ENCODE measurements around the gene MYRFL. TPM values are rescaled to one million over a fixed set of nuclear protein-coding genes. Genes with fewer than 3 reads are reported as not detected.

MYRFL gene
- total and polyA plus RNA-seq, 5 donors, result 0.05 to 0.36 (median 0.20) TPM; not detected in 2

- H3K27ac ChIP-seq (ENCODE audit: low read length), result no peak overlapping the region
- H3K27me3 ChIP-seq (ENCODE audit: control insufficient read depth, insufficient read depth), result no peaks in the 10 kb centered on the region
- DNase-seq (no peak), ATAC-seq (no peak)
- no peak overlapping the region for H3K4me3 ChIP-seq (ENCODE audit: low read length)
- H3K4me1 ChIP-seq (ENCODE audit: control insufficient read depth, insufficient read depth, low read length), result peaks cover 4% of the 10 kb centered on the region
- no peaks in the 10 kb centered on the region for H3K9me3 ChIP-seq (ENCODE audit: control insufficient read depth, low read length)
- 46% methylated on average over 2 of the region's 2 CpGs for WGBS
- intact Hi-C loops (cut with DNase I), result no loop called here
These were observed 107.1 kb downstream of the MYRFL start for GRCh38 chr12:69932154-69932553.

GRCh38 chr12:69932676-69933552, 107.9 kb downstream of the MYRFL start:
- Histone ChIP-seq H3K9me3 (ENCODE audit: control insufficient read depth, low read length) (no peaks in the 10 kb centered on the region), H3K27me3 (ENCODE audit: control insufficient read depth, insufficient read depth) (no peaks in the 10 kb centered on the region), H3K4me1 (ENCODE audit: control insufficient read depth, insufficient read depth, low read length) (peaks cover 4% of the 10 kb centered on the region), H3K27ac (ENCODE audit: low read length) (no peak overlapping the region), H3K4me3 (ENCODE audit: low read length) (no peak overlapping the region)
- no peak for DNase-seq
- WGBS, result 74% methylated on average over 6 of the region's 6 CpGs
- intact Hi-C loops (cut with DNase I), result no loop called here
- no peak for ATAC-seq

GRCh38 chr12:69934011-69934410, 109.0 kb downstream of the MYRFL start:
- Histone ChIP-seq H3K4me1 (ENCODE audit: control insufficient read depth, insufficient read depth, low read length) (peaks cover 4% of the 10 kb centered on the region), H3K27ac (ENCODE audit: low read length) (no peak overlapping the region), H3K27me3 (ENCODE audit: control insufficient read depth, insufficient read depth) (no peaks in the 10 kb centered on the region), H3K4me3 (ENCODE audit: low read length) (no peak overlapping the region), H3K9me3 (ENCODE audit: control insufficient read depth, low read length) (no peaks in the 10 kb centered on the region)
- no peak for ATAC-seq
- 96% methylated on average over 4 of the region's 4 CpGs for WGBS
- intact Hi-C loops (cut with DNase I), result no loop called here
- DNase-seq, result no peak

GRCh38 chr12:69935651-69936100, 110.6 kb downstream of the MYRFL start:
- no peak overlapping the region for H3K4me3 ChIP-seq (ENCODE audit: low read length)
- intact Hi-C loops (cut with DNase I), result no loop called here
- H3K27ac ChIP-seq (ENCODE audit: low read length), result no peak overlapping the region
- DNase-seq (no peak), ATAC-seq (no peak)
- no peaks in the 10 kb centered on the region for H3K9me3 ChIP-seq (ENCODE audit: control insufficient read depth, low read length)
- H3K27me3 ChIP-seq (ENCODE audit: control insufficient read depth, insufficient read depth), result no peaks in the 10 kb centered on the region
- WGBS, result 52% methylated on average over 5 of the region's 5 CpGs
- peaks cover 4% of the 10 kb centered on the region for H3K4me1 ChIP-seq (ENCODE audit: control insufficient read depth, insufficient read depth, low read length)

GRCh38 chr12:69936214-69936731, 111.2 kb downstream of the MYRFL start:
- H3K27me3 ChIP-seq (ENCODE audit: control insufficient read depth, insufficient read depth), result no peaks in the 10 kb centered on the region
- DNase-seq (no peak), ATAC-seq (no peak)
- intact Hi-C loops (cut with DNase I), result no loop called here
- no peak overlapping the region for H3K27ac ChIP-seq (ENCODE audit: low read length)
- peaks cover 4% of the 10 kb centered on the region for H3K4me1 ChIP-seq (ENCODE audit: control insufficient read depth, insufficient read depth, low read length)
- no peaks in the 10 kb centered on the region for H3K9me3 ChIP-seq (ENCODE audit: control insufficient read depth, low read length)
- WGBS, result 74% methylated on average over 5 of the region's 5 CpGs
- H3K4me3 ChIP-seq (ENCODE audit: low read length), result no peak overlapping the region

- DNase-seq (no peak), ATAC-seq (no peak)
- 44% methylated on average over 2 of the region's 2 CpGs for WGBS
- no peak overlapping the region for H3K4me3 ChIP-seq (ENCODE audit: low read length)
- H3K4me1 ChIP-seq (ENCODE audit: control insufficient read depth, insufficient read depth, low read length), result peaks cover 4% of the 10 kb centered on the region
- intact Hi-C loops (cut with DNase I), result no loop called here
- H3K27me3 ChIP-seq (ENCODE audit: control insufficient read depth, insufficient read depth), result no peaks in the 10 kb centered on the region
- H3K9me3 ChIP-seq (ENCODE audit: control insufficient read depth, low read length), result no peaks in the 10 kb centered on the region
- H3K27ac ChIP-seq (ENCODE audit: low read length), result no peak overlapping the region
These were observed 111.7 kb downstream of the MYRFL start for GRCh38 chr12:69936766-69937165.

- no peak for ATAC-seq
These were observed 122.1 kb downstream of the MYRFL start for GRCh38 chr12:69947123-69947522.

GRCh38 chr12:69947897-69948296, 122.9 kb downstream of the MYRFL start:
- intact Hi-C loops (cut with DNase I), result no loop called here
- H3K4me1 ChIP-seq (ENCODE audit: control insufficient read depth, insufficient read depth, low read length), result no peaks in the 10 kb centered on the region
- 77% methylated on average over 1 of the region's 1 CpG for WGBS
- no peak overlapping the region for H3K27ac ChIP-seq (ENCODE audit: low read length)
- no peaks in the 10 kb centered on the region for H3K27me3 ChIP-seq (ENCODE audit: control insufficient read depth, insufficient read depth)
- DNase-seq (no peak), ATAC-seq (no peak)
- peaks cover 2% of the 10 kb centered on the region for H3K9me3 ChIP-seq (ENCODE audit: control insufficient read depth, low read length)
- H3K4me3 ChIP-seq (ENCODE audit: low read length), result no peak overlapping the region

More at GRCh38 chr12:69947123-69947522, 122.1 kb downstream of the MYRFL start:
- no peak for DNase-seq
- H3K9me3 ChIP-seq (ENCODE audit: control insufficient read depth, low read length), result peaks cover 2% of the 10 kb centered on the region
- intact Hi-C loops (cut with DNase I), result no loop called here
- H3K4me1 ChIP-seq (ENCODE audit: control insufficient read depth, insufficient read depth, low read length), result no peaks in the 10 kb centered on the region
- no peaks in the 10 kb centered on the region for H3K27me3 ChIP-seq (ENCODE audit: control insufficient read depth, insufficient read depth)
- no peak overlapping the region for H3K4me3 ChIP-seq (ENCODE audit: low read length)
- no peak overlapping the region for H3K27ac ChIP-seq (ENCODE audit: low read length)

- intact Hi-C loops (cut with DNase I), result no loop called here
- ATAC-seq (no peak), DNase-seq (no peak)
- H3K27ac ChIP-seq (ENCODE audit: low read length), result no peak overlapping the region
- no peak overlapping the region for H3K4me3 ChIP-seq (ENCODE audit: low read length)
- H3K9me3 ChIP-seq (ENCODE audit: control insufficient read depth, low read length), result peaks cover 2% of the 10 kb centered on the region
- no peaks in the 10 kb centered on the region for H3K27me3 ChIP-seq (ENCODE audit: control insufficient read depth, insufficient read depth)
- no peaks in the 10 kb centered on the region for H3K4me1 ChIP-seq (ENCODE audit: control insufficient read depth, insufficient read depth, low read length)
These were observed 123.8 kb downstream of the MYRFL start for GRCh38 chr12:69948851-69949250.

GRCh38 chr12:69949311-69950002, 124.4 kb downstream of the MYRFL start:
- Histone ChIP-seq H3K9me3 (ENCODE audit: control insufficient read depth, low read length) (peaks cover 2% of the 10 kb centered on the region), H3K27me3 (ENCODE audit: control insufficient read depth, insufficient read depth) (no peaks in the 10 kb centered on the region), H3K4me1 (ENCODE audit: control insufficient read depth, insufficient read depth, low read length) (no peaks in the 10 kb centered on the region), H3K27ac (ENCODE audit: low read length) (no peak overlapping the region), H3K4me3 (ENCODE audit: low read length) (no peak overlapping the region)
- intact Hi-C loops (cut with DNase I), result no loop called here
- WGBS, result 83% methylated on average over 6 of the region's 6 CpGs
- DNase-seq (peak; percentile 22 to 63 (median 28)), ATAC-seq (no peak)

- ATAC-seq, result no peak
- intact Hi-C loops (cut with DNase I), result no loop called here
- 92% methylated on average over 5 of the region's 5 CpGs for WGBS
These were observed 126.1 kb downstream of the MYRFL start for GRCh38 chr12:69951108-69951507.

More at GRCh38 chr12:69951108-69951507, 126.1 kb downstream of the MYRFL start:
- Histone ChIP-seq H3K4me1 (ENCODE audit: control insufficient read depth, insufficient read depth, low read length) (no peaks in the 10 kb centered on the region), H3K27ac (ENCODE audit: low read length) (no peak overlapping the region), H3K27me3 (ENCODE audit: control insufficient read depth, insufficient read depth) (no peaks in the 10 kb centered on the region), H3K9me3 (ENCODE audit: control insufficient read depth, low read length) (peaks cover 2% of the 10 kb centered on the region), H3K4me3 (ENCODE audit: low read length) (no peak overlapping the region)
- DNase-seq, result no peak
